GM18511 (cell line): ENCODE data around the gene IL1A.

Experiments
- ATAC-seq: cut with Tn5 transposase; IDR thresholded peaks from one replicate; pipeline ENCODE4 v1.9.1; 2021; ENCODE audit warnings: mild to moderate bottlenecking, moderate library complexity; ENCODE audit not compliant: unreplicated experiment

Gene IL1A

DNA sequence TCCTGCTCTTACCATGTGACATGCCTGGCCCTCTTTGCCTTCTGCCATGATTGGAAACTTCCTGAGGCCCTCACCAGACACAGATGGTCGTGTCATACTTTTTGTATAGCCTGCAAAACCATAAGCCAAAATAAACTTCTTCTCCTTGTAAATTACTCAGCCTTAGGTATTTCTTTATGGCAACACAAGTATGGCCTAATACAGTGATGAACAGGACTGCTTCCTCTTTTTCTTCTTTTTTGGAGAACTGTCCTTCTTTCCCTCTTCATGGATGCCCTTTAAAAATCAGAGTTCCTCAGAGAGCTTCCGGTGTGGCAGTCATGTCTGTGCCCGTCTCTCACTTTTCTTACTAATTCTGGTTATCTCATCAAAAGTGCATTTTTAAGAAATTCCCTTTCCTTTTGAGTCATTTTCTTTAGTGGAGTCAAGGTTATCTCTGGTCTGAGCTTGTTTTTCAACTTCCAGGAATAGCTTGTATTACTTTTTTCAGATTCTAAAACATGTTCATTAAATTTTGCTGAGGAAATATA, 9.2 kb upstream of the IL1A start:
- no peak for ATAC-seq

GRCh38 chr2:112792419-112792818, 8.1 kb upstream of the IL1A start:
- ATAC-seq: no peak

DNA sequence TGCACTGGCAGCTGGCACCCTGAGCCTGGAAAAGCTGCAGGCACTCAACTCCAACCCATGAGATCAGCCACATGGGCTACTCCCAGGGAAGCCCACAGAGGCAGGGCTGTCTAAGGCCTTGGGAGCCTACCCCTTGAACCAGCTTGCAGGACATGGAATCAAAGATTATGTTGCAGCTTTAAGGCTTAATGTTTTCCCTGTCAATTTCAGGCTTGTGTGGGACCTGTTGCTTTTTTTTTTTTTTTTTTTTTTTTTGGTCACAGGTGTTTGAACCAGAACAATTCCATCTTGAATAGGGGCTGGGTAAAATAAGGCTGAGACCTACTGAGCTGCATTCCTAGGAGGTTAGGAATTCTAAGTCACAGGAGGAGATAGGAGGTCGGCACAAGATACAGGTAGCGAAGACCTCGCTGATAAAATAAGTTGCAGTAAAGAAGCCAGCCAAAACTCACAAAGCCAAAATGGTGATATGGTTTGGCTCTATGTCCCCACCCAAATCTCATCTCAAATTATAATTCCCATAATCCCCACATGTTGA, 7.5 kb upstream of the IL1A start:
- ATAC-seq: no peak

- ATAC-seq: no peak
Measured at GRCh38 chr2:112791019-112791418, 6.7 kb upstream of the IL1A start.

- ATAC-seq: no peak
Measured at GRCh38 chr2:112790305-112790704, 6.0 kb upstream of the IL1A start.

DNA sequence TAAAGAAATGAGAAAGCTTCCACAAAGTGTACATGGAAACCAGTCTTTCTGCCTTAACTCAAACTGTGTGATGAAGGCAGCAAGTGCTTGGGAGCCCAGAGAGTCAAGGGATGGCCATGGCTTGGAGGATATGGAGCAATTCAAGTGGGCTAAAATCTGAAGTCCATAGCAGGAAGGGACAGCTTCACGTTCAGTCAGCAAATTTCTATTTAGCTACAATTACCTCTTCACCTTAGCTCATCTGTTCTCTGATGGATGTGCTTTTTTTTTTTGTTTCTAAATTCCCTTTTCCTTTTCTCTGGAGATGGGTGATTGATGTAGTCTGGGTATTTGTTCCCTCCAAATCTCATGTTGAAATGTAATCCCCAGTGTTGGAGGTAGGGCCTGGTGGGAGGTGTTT, 4.9 kb upstream of the IL1A start:
- ATAC-seq: no peak

DNA sequence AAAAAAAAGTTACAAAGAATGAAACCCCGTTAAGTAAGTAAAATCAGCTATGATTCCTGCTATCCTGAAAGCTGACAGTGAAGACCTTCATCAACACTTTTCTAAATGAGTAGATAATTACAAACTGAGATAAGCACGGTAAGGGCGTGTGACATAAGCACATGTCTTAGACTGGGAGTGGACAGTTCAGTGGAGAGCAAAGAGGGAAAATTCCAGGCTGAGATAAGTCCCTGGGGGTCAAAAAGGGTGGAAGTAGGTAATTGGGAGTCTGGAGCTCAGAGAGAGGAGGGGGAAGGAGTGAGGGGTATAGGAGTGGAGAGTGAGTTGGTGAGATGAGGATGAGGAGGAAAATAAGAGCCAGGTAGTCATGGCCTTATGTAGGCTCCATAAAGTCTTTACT, 4.4 kb upstream of the IL1A start:
- no peak for ATAC-seq

- ATAC-seq: no peak
Measured at GRCh38 chr2:112787729-112788393, 3.6 kb upstream of the IL1A start.

DNA sequence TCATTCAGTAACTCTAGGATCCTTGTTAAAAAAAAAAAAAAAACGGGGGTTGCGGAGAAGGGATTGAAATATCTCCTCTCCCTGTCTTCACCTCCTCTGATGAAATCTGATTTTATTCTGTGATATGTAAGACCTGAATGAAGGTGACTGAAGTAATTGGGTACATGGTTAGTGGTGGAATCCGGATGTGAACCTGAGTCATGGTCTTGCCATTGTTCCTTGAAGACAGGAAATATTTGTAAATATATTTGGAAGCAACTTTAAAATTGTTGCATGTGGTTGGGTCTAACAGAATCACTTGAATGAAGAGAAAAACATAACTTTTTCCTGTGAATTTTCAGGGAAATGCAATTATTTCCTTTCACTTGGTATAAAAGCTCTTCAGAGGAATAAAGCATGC, 3.0 kb upstream of the IL1A start:
- ATAC-seq: no peak

DNA sequence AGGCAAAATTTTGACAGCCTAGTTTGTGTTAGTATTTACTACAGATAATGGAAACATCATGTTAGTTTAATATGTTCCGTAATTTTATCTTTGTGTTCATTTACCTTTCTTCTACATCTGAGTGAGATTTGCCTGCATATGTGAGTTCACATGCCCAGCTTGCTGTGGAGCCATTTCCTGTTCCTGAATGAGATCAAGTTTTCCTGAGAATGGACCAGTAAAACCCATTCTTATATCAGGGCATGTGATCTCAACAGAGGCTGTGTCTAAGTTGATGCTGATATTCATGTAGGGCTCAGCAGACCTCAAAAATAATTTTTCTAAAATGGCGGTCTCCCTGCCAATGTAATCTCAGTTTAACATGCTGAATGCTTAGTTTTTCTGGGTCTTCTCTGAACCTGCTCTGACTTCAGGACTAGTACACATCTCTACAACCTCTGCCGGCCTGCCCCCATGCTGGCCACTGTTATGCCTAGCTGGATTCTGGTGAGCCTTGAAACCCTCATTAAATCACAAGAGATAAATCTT, 1.0 kb downstream of the IL1A start:
- no peak for ATAC-seq

DNA sequence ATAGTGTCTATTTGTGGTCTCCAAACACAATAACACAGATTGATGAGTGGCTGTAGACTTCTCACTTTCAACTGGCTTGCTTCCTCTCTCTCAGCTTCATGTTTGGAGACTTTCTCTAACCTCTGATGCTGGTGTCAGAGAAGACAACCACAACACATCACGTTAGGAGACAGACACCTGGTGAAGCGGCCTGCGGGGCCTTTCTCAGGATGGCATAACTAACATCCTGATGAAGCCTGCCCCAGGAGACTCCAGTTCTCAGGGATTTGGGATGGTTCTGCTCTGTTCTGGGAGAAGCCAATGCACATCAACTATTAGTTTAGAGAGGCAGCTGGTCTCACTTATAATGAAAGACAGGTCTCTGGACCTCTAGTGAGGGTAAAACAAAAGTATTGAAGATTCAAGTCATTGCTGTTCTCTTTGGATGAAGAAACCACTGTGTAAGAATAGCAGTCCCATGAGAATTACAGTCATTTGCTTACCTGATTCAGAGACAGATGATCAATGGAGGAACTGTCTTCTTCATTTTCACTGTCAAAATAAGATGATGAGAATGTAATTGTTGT, 2.0 kb downstream of the IL1A start:
- ATAC-seq: peak; percentile 93

GRCh38 chr2:112779598-112779997, 4.7 kb downstream of the IL1A start:
- no peak for ATAC-seq

DNA sequence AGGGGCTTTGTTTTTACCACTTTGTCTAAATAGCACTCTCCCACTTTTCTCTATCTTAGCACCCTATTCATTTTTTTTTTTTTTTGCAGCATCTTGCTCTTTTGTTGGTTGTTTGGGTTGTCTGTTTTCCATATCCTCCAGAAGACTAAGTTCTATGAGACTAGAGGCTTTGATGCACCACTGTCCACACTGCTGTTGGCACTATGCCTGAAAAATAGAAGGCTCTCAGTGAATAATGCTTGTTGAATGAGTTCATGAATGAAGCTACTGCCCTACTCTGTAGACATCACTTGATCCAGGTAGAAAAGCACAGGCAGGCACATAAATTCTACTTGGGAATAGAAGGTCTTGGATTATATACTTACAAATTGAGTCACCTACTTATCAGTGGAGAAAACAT, 7.3 kb downstream of the IL1A start:
- ATAC-seq: no peak

- ATAC-seq: no peak
Measured at GRCh38 chr2:112776113-112776512, 8.2 kb downstream of the IL1A start.

GRCh38 chr2:112774536-112775285, 9.6 kb downstream of the IL1A start:
- no peak for ATAC-seq

- ATAC-seq: no peak
Measured at GRCh38 chr2:112773556-112773955, 10.7 kb downstream of the IL1A start.

GRCh38 chr2:112772911-112773475, 11.3 kb downstream of the IL1A start:
- no peak for ATAC-seq

DNA sequence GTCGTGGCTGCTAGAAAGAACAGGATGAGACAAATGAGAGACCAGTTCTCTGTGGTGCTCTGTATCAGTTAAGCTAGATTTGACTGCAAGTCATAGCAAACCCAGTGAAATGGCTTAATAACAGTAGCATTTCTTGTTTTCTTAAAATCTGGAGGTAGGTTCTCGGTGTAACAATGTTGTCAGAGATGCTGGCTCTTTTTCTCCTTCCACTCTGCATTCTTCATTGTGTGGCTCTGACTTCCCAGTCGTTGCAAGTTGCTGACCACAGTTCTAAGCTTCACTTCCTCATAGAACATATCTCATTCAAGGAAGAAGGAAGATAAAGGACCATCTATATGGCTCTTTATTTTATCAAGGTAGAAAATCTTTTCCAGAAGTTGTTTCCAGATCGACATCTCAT, 12.0 kb downstream of the IL1A start:
- ATAC-seq: no peak

- no peak for ATAC-seq
Measured at GRCh38 chr2:112768432-112768831, 15.9 kb downstream of the IL1A start.

- ATAC-seq: no peak
Measured at GRCh38 chr2:112767693-112768330, 16.5 kb downstream of the IL1A start.

GRCh38 chr2:112765251-112765650, 19.0 kb downstream of the IL1A start:
- no peak for ATAC-seq
